Esophagus squamous epithelium (tissue), 5 donors: ENCODE results near the gene TANC1. TPM values are rescaled to one million over a fixed set of nuclear protein-coding genes. Genes with fewer than 3 reads are reported as not detected.

Experiments
- DNase-seq: peaks from one replicate; lab custom pipeline; 2025; lab: John Stamatoyannopoulos, UW
- H3K27ac ChIP-seq, 4 donors: fragments of 200-600 bp; sonication (generic); one replicate each; pipeline ENCODE4 v1.5.1; 2016 to 2019; ENCODE audit warnings: mild to moderate bottlenecking in 1 of 4
- H3K27me3 ChIP-seq, 4 donors: fragments of 200-600 bp; sonication (generic); 1 replicate in 3 of 4; 2 replicates in 1 of 4; pipeline versions ENCODE4 v1.5.1 to v1.6.0; 2017 to 2021; ENCODE audit warnings: antibody characterized with exemption in 1 of 4
- H3K36me3 ChIP-seq, 3 donors: fragments of 200-600 bp; sonication (generic); one replicate each; pipeline ENCODE4 v1.5.1; 2016 to 2019
- H3K4me1 ChIP-seq, 3 donors: fragments of 200-600 bp; sonication (generic); one replicate each; pipeline ENCODE4 v1.5.1; 2017 to 2019
- H3K4me3 ChIP-seq, 4 donors: fragments of 200-600 bp; sonication (generic); 1 replicate in 3 of 4; 2 replicates in 1 of 4; pipeline ENCODE4 v1.5.1; 2016 to 2019; ENCODE audit warnings: mild to moderate bottlenecking in 2 of 4, moderate library complexity in 1 of 4
- H3K9me3 ChIP-seq, 3 donors: fragments of 200-600 bp; sonication (generic); one replicate each; pipeline ENCODE4 v1.5.1; 2016 to 2019
- CTCF ChIP-seq, 6 experiments: fragments of 450-650 bp in 4 of 6; fragments of 200-600 bp in 2 of 6; sonication (generic) in 2 of 6; IDR thresholded peaks; one replicate each; pipeline ENCODE4 v1.5.1; 2016 to 2019; ENCODE audit warnings: antibody characterized with exemption in 6 of 6, mild to moderate bottlenecking in 4 of 6, moderate library complexity in 4 of 6
- POLR2A ChIP-seq, 4 donors: fragments of 450-650 bp; IDR thresholded peaks; one replicate each; pipeline ENCODE4 v1.6.1; 2017; ENCODE audit warnings: antibody characterized with exemption in 4 of 4, mild to moderate bottlenecking in 4 of 4, moderate library complexity in 3 of 4
- WGBS, 2 donors: methylation state at CpG; one replicate each; pipeline ENCODE4 v1.1.5; 2018; 5-methylcytosine and 5-hydroxymethylcytosine counted together
- intact Hi-C: fragments of 100-400 bp; cut with DNase I; formaldehyde crosslinking; loops from one replicate; pipeline ENCODE4 v1.15.0; 2022
- total RNA-seq, 4 donors: library from RNA; depleted of rRNA; stranded (reverse); fragments of >200 nt; gene quantifications; one replicate each; pipeline ENCODE4 v1.1.0, GENCODE V29; 2016
- donor health status: DM: yes; HTN: yes; CAD: no.

Gene TANC1
- total RNA-seq, 4 donors from 2014 or later: 29.4 to 54.5 (median 42.2) TPM

DNA sequence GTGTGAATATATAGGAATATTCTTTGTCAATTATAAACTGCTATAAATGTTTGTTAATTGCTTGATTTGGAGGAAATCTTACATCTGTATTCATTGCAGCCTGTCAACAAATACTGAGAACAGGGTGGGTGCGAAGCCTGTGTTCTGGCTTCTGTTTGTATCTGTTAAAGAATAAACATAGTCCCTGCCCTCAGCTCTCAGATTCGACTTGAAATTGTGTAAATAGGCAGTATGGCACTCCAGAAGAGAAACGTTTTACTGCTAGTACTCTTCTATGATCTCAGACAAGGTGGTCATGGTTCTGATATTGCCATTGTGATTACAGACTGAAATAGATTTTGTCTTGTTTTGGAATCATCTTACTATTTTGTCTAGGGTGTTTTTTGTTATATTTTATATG is 92.1 kb downstream of the TANC1 start:
- Histone ChIP-seq H3K4me1 (peaks cover 6 to 39% (median 14%) of the 10 kb centered on the region in 3 donors), H3K9me3 (no peaks in the 10 kb centered on the region), H3K27me3 (no peaks in the 10 kb centered on the region), H3K27ac (no peak overlapping the region), H3K36me3 (no peaks in the 10 kb centered on the region), H3K4me3 (no peak overlapping the region)
- TF ChIP-seq POLR2A (IDR thresholded peaks at IDR 0.05) (no peak), CTCF (IDR thresholded peaks at IDR 0.05) (no peak)
- intact Hi-C loops: no loop called here
- no peak for DNase-seq
- WGBS, 2 donors: 64 to 66% methylated on average over 3 of the region's 3 CpGs

DNA sequence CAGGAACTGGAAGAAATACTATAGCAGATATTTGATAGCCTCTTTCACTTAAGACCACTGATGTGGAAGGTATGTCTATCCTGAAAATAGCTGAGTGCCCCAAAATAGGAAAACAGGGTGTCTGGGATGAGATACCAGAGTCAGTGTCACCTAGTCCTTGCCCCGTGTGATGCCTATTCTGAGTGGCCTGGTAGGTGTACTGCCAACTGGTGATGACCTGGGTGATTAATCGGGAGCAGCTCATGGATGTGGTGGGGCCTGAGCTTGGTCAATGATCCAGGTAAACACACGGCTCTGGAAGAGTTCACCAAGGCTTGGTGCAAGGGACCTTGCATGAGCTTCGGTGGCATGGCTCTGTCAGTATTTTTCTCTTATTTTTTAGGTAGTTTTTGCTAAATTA is 95.2 kb downstream of the TANC1 start:
- intact Hi-C loops: no loop called here
- no peak for DNase-seq
- Histone ChIP-seq H3K27ac (peak overlapping the region in 2 of 4 donors; percentile 67 to 70), H3K4me1 (peaks cover 6 to 63% (median 26%) of the 10 kb centered on the region in 3 donors), H3K9me3 (no peaks in the 10 kb centered on the region), H3K4me3 (no peak overlapping the region), H3K27me3 (no peaks in the 10 kb centered on the region), H3K36me3 (no peaks in the 10 kb centered on the region)
- no peak for TF ChIP-seq POLR2A (IDR thresholded peaks at IDR 0.05)
- WGBS, 2 donors: 82 to 98% methylated on average over 4 of the region's 4 CpGs

GRCh38 chr2:159064446-159065301 is 96.2 kb downstream of the TANC1 start:
- intact Hi-C loops: no loop called here
- 55 to 58% methylated on average over 5 of the region's 5 CpGs for WGBS, 2 donors
- H3K36me3 ChIP-seq: no peaks in the 10 kb centered on the region
- no peaks in the 10 kb centered on the region for H3K27me3 ChIP-seq
- peaks cover 6 to 73% (median 26%) of the 10 kb centered on the region in 3 donors for H3K4me1 ChIP-seq
- no peak overlapping the region for H3K4me3 ChIP-seq
- DNase-seq: no peak
- H3K9me3 ChIP-seq: no peaks in the 10 kb centered on the region
- H3K27ac ChIP-seq: peak overlapping the region; percentile 54 to 70 (median 68)
- TF ChIP-seq CTCF (IDR thresholded peaks at IDR 0.05) (no peak), POLR2A (IDR thresholded peaks at IDR 0.05) (no peak)

DNA sequence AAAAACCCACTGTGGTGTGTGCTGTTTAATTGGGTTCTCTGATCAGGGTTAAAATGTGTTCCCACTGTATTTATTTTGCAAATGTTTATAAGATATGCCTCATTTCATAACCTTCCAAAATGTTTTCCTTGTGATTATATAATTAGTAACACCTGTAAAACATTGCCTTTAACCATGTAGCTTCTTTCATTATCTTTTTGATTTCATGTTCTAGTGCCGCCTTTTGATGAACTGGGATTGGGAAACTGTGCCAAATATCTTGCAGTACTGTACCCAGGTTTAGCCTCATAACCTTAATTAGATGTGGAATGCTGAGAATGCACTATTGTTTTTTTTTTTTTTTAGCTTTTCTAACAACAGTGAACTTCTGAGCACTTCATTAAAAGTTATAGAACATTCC is 96.9 kb downstream of the TANC1 start:
- Histone ChIP-seq H3K36me3 (no peaks in the 10 kb centered on the region), H3K27me3 (no peaks in the 10 kb centered on the region), H3K9me3 (no peaks in the 10 kb centered on the region), H3K4me1 (peaks cover 6 to 77% (median 26%) of the 10 kb centered on the region in 3 donors), H3K27ac (peak overlapping the region in 3 of 4 donors; percentile 54 to 70 (median 67)), H3K4me3 (no peak overlapping the region)
- WGBS, 2 donors: 24 to 29% methylated on average over 1 of the region's 1 CpG
- TF ChIP-seq POLR2A (IDR thresholded peaks at IDR 0.05) (no peak), CTCF (IDR thresholded peaks at IDR 0.05) (no peak)
- intact Hi-C loops: no loop called here
- no peak for DNase-seq

GRCh38 chr2:159065891-159066290 is 97.5 kb downstream of the TANC1 start:
- WGBS, 2 donors: 69 to 86% methylated on average over 4 of the region's 4 CpGs
- no peak for TF ChIP-seq CTCF (IDR thresholded peaks at IDR 0.05)
- TF ChIP-seq POLR2A (IDR thresholded peaks at IDR 0.05): no peak

More at GRCh38 chr2:159065891-159066290, 97.5 kb downstream of the TANC1 start:
- Histone ChIP-seq H3K36me3 (no peaks in the 10 kb centered on the region), H3K27me3 (no peaks in the 10 kb centered on the region), H3K4me1 (peaks cover 6 to 79% (median 26%) of the 10 kb centered on the region in 3 donors), H3K27ac (peak overlapping the region in 3 of 4 donors; percentile 24 to 70 (median 67)), H3K9me3 (no peaks in the 10 kb centered on the region), H3K4me3 (no peak overlapping the region)
- intact Hi-C loops: no loop called here
- no peak for DNase-seq
